ENCODE measurements around the gene RBM18.

Gene RBM18

DNA sequence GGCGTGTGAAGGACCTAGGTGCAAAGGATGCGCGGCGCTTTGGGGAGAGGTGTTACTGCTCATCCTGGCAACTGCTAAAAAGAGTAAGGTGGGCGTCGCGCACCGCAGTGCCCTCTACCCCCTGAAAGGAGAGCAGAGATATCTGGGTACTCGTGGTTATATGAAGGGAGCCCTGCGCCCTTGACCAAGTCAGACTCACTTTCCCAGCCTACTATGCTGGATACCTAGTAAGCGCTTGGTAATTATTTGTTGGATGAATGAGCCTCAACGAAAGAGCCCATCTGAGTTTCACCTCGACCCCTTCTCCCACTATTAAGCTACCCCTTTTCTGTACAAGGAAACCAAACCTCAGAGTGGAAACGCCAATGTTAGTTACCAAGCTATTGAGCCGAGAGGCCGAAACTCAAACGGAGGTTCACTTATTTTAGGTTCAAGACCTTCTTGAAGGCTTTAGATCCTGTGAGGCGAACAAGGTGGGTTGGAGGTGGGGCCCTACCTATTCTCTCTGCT lies 43.9 kb downstream of the RBM18 start:
- DNase-seq, result no peak

DNA sequence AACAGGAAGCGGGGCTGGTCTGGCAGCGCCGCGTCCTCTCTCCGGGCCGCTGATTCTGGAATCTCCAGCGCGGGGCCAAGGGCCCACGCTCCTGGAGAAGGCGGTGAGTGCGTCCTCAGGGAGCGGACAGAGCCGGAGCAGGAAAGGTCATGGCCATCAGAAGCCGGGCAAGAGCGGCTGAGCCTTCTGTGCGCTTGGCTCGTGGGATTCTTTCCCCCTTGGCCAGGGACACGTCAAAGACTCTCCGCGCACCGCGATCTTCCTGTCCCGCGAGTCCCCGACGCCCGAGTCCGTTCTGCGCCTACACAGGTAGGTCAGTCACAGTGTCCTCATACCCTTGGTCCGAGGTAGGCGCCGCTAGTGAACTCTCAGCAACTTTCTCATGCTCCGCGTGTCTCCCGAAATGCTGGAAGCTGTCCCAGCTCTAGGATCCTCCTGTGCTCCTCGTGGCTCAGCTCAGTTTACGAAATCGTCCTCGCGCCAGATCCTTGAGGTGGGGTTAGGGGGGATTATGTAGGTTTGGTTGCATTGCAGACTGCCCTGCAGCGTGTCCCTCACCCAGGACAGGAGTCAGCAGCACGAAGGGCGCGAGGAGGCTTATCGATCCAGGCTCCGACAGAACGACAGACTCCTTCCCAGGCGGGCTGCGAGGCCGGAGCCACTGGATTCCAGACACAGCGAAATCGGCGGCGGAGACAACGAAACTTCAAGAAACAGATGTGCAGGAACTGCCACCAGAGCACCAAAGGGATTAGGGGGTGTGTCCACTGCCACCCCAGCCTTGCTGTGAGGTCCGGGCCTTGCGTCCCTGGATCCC lies 44.6 kb downstream of the RBM18 start:
- DNase-seq, result no peak

DNA sequence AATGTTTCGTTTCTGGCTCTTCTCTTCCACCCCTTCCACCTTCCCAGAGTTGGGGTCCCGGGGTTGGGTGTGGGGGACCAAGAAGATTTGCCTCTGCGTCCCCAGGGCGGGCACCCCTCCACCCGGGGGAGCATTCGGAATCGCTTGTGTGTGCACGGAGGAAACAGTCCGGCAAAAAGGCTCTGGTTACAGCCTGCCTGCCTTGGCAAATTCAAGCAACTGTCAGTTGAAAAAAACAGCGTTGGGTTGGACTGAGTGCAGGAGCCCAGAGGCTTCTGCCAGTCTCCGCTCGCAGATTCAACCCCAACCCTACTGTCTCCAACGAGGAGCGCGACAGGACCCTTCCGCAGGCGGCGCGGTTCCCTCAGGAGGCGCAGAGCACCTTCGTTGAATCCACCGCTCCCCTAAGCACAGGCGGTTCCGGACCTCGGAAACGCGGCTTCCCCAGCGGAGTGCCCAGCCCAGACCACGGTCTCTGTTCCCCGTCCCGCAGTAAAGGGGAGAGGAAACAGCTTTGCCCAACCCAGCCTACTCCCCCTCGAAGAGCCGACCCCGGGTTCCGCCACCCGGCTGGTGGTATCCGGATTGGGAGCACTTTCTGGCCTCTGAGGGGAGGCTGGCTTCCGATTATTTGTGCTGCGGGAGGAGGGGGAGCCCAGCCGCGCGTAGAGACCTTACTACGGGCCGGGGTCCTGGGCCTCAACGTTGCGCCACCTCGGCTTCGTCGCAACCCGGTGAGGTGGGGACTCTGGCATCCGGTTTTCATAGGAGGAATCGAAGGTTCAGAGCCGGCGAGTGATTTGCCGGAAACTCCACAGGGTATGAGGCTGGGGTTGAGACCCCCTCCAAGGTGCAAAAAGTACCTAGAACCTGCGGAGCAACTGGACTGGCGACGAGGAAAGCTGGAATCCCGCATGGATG lies 45.4 kb downstream of the RBM18 start:
- DNase-seq, result no peak

DNA sequence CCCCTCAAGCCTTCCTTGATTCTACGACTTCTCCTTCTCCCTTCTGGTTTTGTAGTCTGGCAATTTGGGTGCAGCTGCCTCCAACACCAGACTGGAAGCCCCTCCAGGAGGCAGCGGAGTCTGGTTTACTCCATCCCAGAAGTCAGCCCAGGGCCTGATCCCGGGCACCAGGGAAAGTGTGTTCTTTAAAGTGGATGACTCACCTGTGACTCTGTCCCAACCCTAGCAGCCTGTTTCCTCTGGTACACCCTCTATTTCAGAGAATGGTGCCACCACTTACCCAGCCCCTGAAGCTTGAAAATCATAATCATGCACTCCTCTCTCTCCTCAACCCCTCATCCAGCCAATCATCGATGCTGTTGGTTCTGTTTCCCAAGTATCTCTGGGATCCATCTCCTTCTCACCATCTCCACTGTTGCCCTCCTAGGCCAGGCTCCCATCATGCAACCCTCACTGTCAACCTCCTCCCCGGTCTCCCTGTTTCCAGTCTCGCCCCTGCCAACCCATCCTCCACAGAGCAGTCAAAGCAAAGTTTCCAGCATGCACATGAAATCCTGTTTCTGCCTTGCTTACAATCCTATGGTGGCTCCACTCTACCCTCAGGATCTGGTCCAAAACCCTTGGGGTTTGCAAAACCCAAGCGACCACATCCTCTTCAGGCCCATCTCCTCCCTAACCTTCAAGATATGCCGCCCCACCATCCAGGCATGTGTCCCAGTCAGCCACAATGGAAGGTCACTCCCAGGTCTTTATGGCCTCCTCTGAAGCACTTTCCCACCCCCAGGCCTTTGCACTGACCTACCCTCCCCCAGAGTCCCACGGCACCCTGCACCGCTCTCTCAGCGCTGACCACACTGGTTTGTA lies 46.3 kb downstream of the RBM18 start:
- DNase-seq, result no peak

DNA sequence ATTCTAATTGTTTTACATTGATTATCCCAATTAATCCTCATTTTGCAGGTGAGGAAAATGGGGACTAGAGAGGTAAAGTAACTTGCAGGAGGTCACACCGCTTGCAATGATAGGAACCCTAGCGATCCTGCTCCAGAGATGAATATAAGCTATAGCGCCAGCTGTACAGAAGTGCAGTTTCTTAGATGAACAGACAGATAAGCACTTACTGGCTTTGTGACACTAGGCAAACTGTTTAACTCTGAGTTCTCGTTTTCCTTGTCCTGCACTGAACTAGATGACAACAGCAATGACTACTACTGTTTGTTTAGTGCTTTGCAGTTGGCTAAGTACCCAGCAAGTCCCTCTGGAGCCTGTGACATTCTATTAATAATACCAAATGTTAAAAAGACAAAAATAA lies 47.0 kb downstream of the RBM18 start:
- DNase-seq, result no peak

DNA sequence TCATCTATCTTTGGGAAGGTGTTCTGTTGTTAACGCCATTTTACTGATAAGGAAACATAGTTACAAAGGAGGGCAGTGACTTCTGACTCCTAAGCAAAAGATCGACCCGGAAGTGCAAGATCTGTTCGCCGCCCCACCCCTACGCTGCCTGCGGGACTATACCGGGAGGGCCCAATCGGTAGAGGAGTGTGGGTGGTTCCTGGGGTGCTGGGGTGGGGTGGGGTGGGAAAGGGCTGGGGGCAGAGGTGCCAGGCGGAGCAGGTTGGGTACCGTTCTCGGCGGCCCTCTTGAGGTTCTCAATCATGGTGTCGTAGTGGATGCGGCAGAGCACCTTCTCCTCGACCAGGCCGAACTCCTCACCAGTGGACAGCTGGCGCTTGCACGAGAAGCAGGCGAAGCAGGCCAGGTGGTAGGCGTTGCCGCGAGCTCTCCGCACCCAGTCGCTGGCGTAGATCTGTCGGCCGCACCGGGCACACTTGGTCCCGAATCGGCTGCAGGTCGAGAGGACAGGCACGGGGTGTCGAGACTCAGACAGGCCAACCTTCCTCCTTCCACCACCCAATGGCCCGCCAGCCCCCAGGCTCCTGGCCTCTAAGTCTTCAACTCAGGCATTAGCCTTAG lies 47.7 kb downstream of the RBM18 start:
- DNase-seq, result no peak

DNA sequence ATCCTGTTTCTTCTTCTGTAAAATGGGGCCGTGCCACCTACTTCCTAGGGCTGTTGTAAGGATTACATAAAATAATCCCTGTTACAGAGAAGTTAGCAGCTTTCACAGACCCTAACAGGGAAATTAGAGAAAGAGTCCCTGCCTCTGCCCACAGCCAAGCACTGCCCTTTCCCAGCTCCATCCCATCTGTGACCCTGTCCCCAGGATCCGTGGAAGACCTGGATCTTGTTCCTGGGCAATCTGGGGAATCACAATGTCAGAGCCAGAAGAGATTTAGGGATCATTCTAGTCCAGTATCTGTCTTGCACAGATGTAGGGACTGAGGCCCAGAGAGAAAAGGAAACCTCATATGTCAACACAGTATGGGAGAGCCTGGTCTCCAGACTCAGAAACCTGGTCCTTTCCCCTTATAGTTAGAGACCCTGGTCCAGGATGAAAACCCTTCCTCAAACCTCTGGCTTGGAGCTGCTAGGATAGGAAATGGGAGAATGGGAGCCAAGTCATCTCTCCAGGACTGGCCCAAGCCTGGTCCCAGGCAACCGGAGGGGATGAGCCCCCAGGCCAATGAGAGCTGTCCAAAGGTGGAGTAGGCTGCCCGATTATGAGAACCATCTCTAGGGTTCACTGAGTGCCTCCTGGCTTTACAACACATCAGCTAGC lies 48.4 kb downstream of the RBM18 start:
- no peak for DNase-seq

DNA sequence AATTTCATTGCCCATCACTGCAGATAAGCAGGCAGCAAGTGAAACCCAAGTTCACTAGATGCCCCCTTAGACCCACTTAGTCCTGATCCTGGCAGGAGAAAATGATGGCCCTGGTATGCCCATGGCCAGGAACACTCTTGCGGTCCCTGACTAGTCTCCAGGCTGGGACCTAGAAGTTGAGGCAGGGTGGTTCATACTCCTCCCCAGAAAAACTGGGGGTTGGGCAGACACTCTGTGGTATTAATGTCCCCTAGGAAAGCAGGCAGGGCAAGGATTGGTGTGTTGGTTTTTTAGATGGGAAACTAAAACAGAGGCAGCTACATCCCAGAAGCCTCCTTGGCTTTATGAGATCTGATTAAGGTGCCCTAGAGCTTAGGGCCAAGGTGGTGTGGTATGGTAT lies 49.0 kb downstream of the RBM18 start:
- no peak for DNase-seq

DNA sequence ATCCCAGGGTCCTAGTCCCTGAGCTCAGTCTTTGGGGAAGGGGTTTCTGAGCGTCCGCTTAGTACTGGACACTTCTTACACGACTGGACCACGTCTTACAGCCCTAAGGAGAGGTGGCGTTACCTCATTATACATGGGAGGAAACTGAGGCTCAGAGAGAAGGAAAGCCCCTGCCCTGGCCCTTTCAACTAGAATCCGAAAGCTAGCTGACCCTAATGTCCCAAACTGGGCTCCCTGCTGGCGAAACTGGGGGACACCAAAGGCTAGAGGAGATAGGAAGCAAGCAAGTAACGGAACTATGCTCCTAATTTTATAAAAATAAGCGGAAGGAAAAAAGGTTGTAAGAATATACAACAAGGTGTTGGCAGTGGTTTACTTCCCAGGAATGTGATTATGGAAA lies 50.1 kb downstream of the RBM18 start:
- no peak for DNase-seq

DNA sequence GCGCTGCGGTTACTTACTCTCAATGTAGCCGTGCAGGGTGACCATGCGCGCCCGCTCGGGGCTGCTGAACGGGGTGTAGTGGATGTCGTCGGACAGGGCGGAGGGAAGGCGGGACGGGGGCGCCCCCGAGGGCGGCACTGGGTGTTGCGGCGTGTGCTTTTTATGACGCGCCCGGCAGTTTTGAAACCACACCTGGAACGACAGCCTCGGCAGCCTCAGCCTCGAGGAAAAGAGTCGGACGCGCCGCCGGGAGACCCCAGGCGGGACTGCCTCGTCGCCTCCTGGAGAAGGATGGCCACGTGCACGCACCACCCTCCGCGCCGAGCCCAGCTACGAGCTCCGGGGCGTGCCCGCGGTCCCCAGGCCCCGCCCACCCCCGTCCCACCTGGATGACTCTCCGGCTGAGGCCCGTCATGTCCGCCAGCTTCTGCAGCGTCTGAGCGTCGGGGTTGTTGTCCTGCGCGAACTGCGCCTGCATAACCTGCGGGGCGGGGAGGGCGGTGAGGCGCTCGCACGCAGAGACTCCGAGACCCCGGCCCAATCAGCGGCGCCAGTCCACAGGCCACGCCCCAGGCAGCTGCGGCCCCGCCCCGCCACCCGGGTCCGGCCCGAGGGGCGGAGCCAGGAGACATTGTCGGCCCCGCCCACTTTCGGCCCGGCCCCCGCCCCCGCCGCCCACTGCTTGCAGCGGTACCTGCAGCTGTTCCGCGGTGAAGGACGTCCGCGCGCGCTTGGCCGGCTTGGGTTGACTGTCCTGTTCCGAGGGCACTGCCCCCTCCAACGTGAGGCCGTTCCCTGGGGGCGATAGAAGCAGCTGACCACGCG lies 50.8 kb downstream of the RBM18 start:
- DNase-seq, result no peak

DNA sequence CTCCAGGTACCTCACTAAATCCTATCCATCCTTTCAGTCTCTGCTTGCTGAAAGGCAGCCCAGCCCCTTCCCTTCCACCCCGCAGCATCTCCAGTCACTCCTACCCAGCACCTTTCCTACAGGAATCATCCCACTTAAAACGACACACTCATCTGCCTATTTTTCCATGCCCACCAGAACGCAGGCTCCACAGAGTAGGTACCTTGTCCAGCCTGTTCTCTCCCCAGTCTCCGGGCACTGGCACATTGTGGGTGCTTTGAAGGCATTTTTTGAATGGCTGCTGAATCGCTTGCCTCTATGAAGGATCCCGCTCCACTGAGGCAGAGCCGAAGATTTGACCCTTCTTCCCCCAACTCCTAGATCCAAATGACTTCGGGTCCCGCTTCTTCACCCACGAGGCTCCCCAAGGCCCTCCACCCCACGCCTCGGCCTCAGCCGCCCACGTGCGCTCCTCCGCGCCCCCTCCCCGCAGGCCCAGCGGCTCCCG lies 51.5 kb downstream of the RBM18 start:
- no peak for DNase-seq

DNA sequence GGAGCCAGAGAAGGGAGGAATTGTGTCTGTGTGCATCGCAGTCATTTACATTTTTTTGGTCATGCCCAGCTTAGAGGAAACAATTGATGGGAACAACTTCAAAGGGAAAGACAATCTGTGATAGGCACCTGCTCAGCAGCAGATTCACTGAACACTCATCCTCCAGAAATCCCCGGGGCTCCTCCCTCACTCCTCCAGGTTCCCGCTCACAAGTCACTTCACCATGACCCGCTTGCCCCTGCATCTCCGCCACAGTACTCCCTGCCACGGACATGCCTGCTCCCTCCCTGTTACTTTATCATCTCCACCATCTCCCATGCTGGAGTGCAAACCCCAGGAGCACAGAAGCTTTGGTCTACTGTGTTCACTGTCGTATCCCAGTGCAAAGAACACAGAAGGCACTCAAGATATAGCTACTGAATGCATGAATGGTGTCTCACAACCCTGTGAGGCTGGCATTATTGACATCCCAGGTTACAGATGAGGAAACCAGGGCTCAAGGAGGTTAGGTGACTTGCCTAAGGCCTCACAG lies 52.1 kb downstream of the RBM18 start:
- DNase-seq, result no peak

DNA sequence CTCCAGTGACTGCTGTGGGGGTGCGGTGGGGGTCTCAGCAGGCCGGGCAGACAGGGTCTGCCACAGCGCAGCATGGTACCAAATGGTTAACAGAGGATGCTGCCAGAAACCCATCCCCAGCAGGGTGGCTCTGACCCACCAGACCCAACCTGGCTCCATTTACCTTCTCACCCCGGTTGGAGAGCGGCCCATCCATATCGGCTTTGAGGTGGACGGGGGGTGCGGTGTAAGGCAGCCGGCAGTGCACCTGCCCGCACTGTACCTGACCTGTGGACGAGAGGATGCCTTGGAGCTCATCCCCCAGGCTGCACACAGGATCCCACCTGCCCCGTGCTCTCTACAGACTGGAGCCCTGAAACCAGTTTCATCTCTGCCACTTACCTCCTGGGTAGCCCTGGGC lies 55.2 kb downstream of the RBM18 start:
- no peak for DNase-seq

DNA sequence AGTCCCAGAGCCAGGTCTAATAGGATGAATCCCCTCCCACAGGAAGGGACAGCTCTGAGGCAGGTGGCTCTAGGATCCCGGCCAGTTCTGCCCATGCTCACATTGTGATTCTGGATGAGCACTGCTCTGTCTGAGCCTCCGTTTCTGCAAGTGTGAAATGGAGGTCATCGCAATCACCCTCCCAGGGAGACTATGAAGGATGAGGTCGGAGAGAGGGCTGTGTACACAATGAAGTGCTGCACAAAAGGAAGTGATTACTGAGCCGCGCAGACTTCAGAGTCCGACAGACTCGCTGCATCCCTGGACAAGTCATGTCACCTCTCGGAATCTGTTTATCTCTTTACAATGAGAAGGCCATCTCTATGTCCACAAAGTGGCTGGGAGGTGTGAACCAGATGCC lies 57.5 kb downstream of the RBM18 start:
- DNase-seq, result no peak

DNA sequence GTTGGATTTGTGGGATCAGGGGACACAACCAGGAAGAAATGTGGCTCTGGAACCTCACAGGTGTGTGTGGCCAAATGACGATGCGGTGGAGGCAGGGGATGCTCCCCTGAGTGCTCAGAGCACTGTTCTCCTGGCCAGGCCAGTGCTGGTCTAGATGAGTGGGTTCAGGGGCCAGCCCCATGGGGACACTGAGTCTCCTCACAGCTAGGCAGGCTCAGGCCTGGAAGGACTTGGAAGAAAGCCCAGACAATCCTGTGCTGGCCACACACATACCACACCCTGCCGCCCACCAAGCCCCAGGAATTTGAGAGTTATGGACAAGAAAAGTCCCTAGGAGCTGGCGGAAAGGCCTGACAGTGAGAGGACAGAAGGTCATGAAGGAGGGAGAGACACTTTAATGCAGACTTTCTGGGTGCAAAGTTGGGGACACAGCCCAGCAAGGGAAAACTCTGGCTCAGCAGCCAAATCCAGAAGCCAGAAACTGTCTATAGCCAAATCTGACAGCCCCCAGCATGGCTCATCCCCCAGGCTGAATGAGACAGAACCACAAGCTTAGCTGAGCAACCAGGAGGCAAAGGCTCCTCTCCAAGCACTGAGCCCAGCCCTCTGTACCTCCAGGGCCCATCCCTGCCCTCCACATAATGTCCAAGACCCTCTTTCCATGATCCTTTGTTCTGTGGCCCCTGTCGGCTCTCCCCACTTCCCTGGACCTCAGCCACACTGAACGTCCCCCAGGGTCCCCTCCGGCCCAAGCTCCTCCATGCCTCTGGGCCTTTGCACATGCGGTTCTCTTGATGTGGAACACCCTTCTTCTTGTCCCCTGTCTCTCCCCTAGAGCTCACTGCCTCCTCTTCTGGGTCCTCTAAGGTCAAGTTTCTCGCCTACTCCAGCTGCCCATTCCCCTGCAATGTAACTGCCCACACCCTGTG lies 58.3 kb downstream of the RBM18 start:
- no peak for DNase-seq

DNA sequence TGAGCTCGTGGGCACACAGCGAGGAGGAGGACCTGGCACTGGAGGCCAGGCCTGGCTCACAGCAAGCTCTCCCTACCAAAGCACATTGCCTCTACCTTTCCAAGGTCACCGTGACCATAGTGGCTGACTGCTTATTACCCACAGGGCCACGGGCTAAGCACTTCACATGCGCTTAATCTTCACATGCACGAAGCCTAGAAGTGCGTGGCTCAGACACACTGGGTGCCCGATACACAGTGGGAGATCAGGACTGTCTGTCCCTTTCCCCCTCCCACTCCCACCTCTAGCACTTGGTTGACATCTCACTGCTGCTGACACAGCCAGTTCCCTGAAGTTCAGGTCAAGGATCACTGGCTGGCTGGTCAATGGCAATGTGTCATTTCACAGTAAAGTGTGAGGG lies 59.5 kb downstream of the RBM18 start:
- no peak for DNase-seq

DNA sequence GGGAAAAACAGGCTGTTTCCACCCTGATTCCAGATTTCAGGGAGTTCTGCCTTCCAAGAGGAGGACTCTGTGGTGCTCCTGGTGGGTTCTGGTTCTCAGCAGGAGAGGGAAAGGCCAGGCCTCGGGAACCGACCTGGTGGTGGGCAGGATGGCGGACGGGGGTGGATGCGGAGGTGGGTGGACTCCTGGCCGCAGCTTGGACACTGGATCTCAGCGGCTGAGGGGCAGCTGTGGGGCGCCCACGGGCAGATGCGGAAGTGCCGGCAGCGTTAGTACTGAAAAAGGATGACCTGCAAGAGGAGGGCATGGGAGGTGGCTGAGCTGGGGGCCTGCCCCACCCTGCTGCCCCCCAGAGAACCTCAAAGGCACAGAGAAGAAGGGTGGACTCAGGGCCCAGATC lies 60.1 kb downstream of the RBM18 start:
- DNase-seq, result no peak

DNA sequence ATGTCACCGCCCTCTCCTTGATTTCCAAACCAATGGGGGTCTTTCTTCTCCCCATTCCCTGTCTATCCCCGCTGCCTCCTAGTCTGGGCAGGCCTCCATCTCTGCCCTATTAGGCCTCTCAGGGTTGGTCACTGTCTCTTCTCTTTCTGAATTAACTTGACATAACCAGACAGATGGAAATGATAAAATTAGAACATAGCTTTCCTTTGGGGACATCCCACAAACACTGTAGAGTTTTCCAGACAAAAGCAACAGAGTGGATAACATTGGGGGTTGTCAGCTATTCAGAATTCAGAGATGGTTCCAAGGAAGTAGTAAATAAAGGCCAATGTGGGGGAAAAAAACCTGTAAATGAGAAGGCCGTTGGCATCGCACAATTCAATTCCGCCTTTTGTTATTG lies 60.6 kb downstream of the RBM18 start:
- no peak for DNase-seq

DNA sequence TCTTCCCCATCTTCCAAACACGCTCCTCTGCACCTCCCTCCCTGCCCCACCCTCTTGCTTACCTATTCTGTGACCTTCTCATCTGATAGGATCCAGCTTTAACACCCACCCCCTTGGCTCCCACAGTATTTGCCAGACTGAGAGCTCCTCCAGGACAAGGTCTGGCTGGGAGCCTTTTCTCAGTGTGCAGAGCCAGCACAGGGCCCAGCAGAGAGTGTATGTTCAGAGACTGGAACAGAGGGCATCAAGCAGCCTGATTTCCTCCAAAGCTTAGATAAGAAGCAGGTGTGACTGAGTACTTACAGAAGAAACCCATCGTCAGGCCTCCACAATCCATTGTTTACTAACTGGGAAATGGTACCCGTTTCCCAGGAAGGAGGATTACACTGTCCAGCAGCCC lies 62.5 kb downstream of the RBM18 start:
- DNase-seq, result no peak

Measured in NK-92 treated with Interleukin-12 subunit alpha and Interleukin-12 subunit beta, amount 100 ng/mL, for 24 hours (cell line).